C4-2B (cell line): ENCODE data around the gene IL4.

Source experiments
- H3K27ac ChIP-seq: fragments of 450-650 bp; 2 replicates; pipeline ENCODE4 v1.5.1; 2017
- CTCF ChIP-seq: fragments of 450-650 bp; conservative IDR thresholded peaks from 2 replicates; pipeline ENCODE4 v1.5.1; 2017; ENCODE audit warnings: mild to moderate bottlenecking
- ZFX ChIP-seq: fragments of 450-650 bp; IDR thresholded peaks from 2 replicates; pipeline ENCODE4 v1.6.1; 2017

The IL4 gene

GRCh38 chr5:132677682-132678400 is 4.1 kb downstream of the IL4 start:
- TF ChIP-seq ZFX (no peak), CTCF (no peak)
- H3K27ac ChIP-seq, result no peak overlapping the region

- TF ChIP-seq ZFX (no peak), CTCF (no peak)
- no peak overlapping the region for H3K27ac ChIP-seq
Observed at GRCh38 chr5:132678735-132679134, 4.9 kb downstream of the IL4 start.

GRCh38 chr5:132679166-132679565 is 5.4 kb downstream of the IL4 start:
- no peak overlapping the region for H3K27ac ChIP-seq
- TF ChIP-seq ZFX, result no peak
- no peak for TF ChIP-seq CTCF

GRCh38 chr5:132679717-132680380 is 6.1 kb downstream of the IL4 start:
- TF ChIP-seq ZFX (no peak), CTCF (no peak)
- no peak overlapping the region for H3K27ac ChIP-seq

- TF ChIP-seq CTCF (no peak), ZFX (no peak)
- no peak overlapping the region for H3K27ac ChIP-seq
Observed at GRCh38 chr5:132680780-132681475, 7.1 kb downstream of the IL4 start.

GRCh38 chr5:132681476-132681831 is 7.7 kb downstream of the IL4 start:
- H3K27ac ChIP-seq, result no peak overlapping the region
- TF ChIP-seq ZFX, result no peak
- TF ChIP-seq CTCF, result no peak

- TF ChIP-seq ZFX (no peak), CTCF (no peak)
- no peak overlapping the region for H3K27ac ChIP-seq
Observed at GRCh38 chr5:132681983-132682382, 8.2 kb downstream of the IL4 start.
